ENCODE results near the gene METTL22. TPM values are rescaled to one million over a fixed set of nuclear protein-coding genes. Genes with fewer than 3 reads are reported as not detected.

METTL22 gene
- total and polyA plus RNA-seq, 2 experiments from 2014 or later, result 46.0 to 63.5 TPM

DNA sequence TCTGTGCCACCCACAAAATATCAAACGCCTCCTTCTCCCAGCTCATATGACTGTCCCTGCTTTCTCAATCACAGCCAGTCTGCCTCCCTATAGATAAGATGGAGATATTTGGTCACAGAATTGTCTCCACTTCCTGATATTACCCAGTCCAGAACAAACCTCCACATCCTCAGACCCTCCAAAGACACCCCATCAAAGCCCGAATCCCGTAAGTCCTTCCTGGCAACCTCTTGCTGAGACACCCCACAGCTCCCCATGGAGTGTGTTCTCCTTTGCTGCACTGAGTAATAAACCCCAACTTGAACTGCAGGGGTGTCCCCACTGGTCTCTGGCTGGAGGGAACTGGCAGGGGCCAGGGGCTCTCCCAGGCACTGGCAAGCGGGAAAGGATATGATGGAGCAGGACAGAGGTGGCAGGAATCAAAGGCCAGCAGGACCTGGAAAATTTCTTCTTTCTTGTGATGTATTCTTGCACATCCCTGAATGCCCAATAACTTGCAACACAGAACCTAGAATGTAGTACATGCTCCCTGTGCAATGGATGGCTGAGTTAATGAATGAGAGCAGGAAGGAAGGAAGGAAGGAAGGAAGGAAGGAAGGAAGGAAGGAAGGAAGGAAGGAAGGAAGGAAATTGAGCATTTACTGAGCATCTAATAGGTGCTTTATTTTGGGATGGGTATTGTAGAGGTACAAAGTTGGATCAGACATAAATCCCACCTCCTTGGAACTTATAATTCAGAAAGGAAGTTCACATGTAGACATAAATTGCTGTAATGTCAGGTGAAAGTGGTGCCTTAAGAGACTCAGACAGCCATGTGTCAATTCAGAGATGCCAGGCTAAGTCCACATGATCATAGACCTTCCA is 45.1 kb upstream of the METTL22 start:
- Histone ChIP-seq H3K4me1 (ENCODE audit: low read depth) (no peaks in the 10 kb centered on the region), H3K36me3 (no peaks in the 10 kb centered on the region), H3K4me3 (no peak overlapping the region), H3K9me3 (ENCODE audit: low read depth) (no peaks in the 10 kb centered on the region), H3K27me3 (peaks cover 3% of the 10 kb centered on the region), H3K27ac (no peak overlapping the region)
- TF ChIP-seq, protein P1, sequence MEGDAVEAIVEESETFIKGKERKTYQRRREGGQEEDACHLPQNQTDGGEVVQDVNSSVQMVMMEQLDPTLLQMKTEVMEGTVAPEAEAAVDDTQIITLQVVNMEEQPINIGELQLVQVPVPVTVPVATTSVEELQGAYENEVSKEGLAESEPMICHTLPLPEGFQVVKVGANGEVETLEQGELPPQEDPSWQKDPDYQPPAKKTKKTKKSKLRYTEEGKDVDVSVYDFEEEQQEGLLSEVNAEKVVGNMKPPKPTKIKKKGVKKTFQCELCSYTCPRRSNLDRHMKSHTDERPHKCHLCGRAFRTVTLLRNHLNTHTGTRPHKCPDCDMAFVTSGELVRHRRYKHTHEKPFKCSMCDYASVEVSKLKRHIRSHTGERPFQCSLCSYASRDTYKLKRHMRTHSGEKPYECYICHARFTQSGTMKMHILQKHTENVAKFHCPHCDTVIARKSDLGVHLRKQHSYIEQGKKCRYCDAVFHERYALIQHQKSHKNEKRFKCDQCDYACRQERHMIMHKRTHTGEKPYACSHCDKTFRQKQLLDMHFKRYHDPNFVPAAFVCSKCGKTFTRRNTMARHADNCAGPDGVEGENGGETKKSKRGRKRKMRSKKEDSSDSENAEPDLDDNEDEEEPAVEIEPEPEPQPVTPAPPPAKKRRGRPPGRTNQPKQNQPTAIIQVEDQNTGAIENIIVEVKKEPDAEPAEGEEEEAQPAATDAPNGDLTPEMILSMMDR (IDR thresholded peaks at IDR 0.05; ENCODE audit: low read depth, low read length), result no peak
- DNase-seq (ENCODE audit: low read depth in 1 of 2, low spot score in 1 of 2), result no peak

DNA sequence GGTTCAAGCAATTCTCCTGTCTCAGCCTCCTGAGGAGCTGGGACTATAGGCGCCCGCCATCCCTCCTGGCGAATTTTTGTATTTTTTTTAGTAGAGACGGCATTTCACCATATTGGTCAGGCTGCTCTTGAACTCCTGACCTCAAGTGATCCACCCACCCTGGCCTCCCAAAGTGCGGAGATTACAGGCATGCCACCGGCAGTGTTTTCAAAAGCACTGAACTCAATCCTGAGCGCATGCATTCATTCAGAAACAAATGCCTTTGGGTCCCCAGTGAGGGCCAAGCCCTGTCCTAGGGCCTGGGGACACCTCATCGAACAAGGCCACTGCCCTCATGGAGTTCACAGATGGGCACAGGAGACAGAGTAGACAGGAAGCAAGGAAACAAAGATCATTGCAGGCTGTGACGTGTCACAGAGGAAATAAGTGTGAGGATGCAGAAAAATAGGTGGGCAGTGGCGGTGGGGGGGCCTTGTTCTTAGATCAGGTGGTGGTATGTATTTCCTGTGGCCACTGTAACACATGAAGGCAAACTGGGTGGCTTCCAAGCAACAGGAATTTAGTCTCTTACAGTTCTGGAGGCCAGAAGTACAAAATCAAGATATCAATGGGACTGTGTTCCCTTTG is 43.7 kb upstream of the METTL22 start:
- DNase-seq (ENCODE audit: low read depth in 1 of 2, low spot score in 1 of 2), result no peak
- TF ChIP-seq, protein P1 (IDR thresholded peaks at IDR 0.05; ENCODE audit: low read depth, low read length), result no peak
- H3K4me1 ChIP-seq (ENCODE audit: low read depth), result no peaks in the 10 kb centered on the region
- no peak overlapping the region for H3K4me3 ChIP-seq
- no peaks in the 10 kb centered on the region for H3K36me3 ChIP-seq
- no peaks in the 10 kb centered on the region for H3K9me3 ChIP-seq (ENCODE audit: low read depth)
- H3K27ac ChIP-seq, result no peak overlapping the region
- H3K27me3 ChIP-seq, result peaks cover 5% of the 10 kb centered on the region

DNA sequence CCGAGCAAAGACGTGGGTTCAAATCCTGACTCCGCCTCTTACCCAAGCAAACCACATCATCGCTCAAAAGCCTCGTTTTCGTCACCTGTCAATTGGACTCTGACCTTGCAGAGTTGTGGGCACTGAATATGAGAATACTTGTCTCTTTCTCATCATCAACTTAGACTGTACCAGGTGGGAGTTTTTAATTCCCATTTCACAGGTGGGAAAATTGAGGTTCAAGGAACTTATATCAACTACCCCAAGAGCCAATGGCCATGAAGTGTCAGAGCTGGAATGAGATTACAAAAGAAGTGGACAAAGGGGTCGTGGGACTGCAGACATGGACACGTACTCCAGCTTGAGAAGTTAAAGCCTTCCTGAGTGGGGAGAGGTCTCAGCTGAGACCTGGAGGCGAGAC is 41.9 kb upstream of the METTL22 start:
- Histone ChIP-seq H3K36me3 (no peaks in the 10 kb centered on the region), H3K4me3 (no peak overlapping the region), H3K27ac (no peak overlapping the region), H3K4me1 (ENCODE audit: low read depth) (no peaks in the 10 kb centered on the region), H3K27me3 (peaks cover 5% of the 10 kb centered on the region), H3K9me3 (ENCODE audit: low read depth) (no peaks in the 10 kb centered on the region)
- no peak for DNase-seq (ENCODE audit: low read depth in 1 of 2, low spot score in 1 of 2)
- TF ChIP-seq, protein P1 (IDR thresholded peaks at IDR 0.05; ENCODE audit: low read depth, low read length), result no peak

DNA sequence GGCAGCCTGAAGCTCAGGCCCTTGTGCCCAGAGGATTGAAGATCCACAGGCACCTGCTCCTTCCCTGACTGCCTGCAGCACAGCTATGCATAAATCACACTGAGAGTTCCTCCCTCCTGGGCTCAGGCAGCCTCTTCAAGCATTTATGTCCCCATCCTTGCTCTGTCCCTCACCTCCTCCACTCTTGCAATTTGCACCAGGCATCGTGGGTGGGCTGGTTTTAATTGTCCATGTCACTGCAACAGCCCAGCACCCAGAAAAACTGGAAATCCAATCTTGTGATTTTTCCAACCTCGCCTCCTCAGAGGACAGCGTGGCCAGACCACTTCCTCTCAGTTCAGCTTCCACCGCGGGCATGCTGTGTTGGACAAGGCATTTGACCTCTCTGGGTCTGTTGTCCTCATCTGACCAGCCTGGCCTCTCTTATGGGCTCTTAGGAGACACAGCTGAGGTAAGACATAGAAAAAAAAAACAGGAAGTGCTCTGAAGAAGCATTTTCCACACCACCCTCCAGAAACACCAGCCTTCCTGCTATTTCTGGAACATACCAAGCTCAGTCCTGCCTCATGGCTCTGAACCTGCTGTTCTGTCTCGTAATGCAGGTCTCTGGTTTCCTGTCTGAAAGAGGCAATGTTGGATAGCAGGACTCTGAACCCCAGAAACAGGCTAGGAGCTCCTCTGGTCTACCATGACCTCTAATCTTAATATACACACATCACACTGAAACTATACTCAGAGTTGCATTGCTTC is 39.5 kb upstream of the METTL22 start:
- Histone ChIP-seq H3K36me3 (no peaks in the 10 kb centered on the region), H3K27me3 (peaks cover 22% of the 10 kb centered on the region), H3K4me3 (no peak overlapping the region), H3K9me3 (ENCODE audit: low read depth) (no peaks in the 10 kb centered on the region), H3K4me1 (ENCODE audit: low read depth) (no peaks in the 10 kb centered on the region), H3K27ac (no peak overlapping the region)
- no peak for DNase-seq (ENCODE audit: low read depth in 1 of 2, low spot score in 1 of 2)
- TF ChIP-seq, protein P1 (IDR thresholded peaks at IDR 0.05; ENCODE audit: low read depth, low read length), result no peak

DNA sequence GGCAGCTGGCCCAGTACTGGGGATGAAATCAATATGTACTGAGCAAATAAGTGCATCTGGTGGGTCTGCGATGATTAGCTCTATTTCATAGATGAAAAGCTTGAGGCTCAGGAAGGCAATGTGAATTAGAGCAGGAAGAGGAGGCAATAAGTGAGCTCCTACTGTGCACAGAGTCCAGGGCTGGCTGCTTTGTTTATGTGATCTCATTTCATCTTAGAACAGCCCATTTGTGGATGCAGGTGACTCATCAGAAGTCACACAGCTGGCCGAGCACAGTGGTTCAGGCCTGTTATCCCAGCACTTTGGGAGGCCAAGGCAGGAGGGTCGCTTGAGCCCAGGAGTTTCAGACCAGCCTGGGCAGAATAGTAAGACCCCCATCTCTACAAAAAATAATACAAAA is 38.3 kb upstream of the METTL22 start:
- no peaks in the 10 kb centered on the region for H3K36me3 ChIP-seq
- no peaks in the 10 kb centered on the region for H3K9me3 ChIP-seq (ENCODE audit: low read depth)
- no peak overlapping the region for H3K4me3 ChIP-seq
- peaks cover 34% of the 10 kb centered on the region for H3K27me3 ChIP-seq
- TF ChIP-seq, protein P1 (IDR thresholded peaks at IDR 0.05; ENCODE audit: low read depth, low read length), result no peak
- no peaks in the 10 kb centered on the region for H3K4me1 ChIP-seq (ENCODE audit: low read depth)
- DNase-seq (ENCODE audit: low read depth in 1 of 2, low spot score in 1 of 2), result no peak
- no peak overlapping the region for H3K27ac ChIP-seq

All from cardiac muscle cell (in vitro differentiated cells and primary cell).